H1 (cell line): ENCODE data around the gene TLR8. TPM values are rescaled to one million over a fixed set of nuclear protein-coding genes. Genes with fewer than 3 reads are reported as not detected.

Source experiments
- CTCF ChIA-PET: fragments of 300-600 bp; sonication (Branson Sonifier 250); formaldehyde crosslinking; loops from one replicate; lab custom pipeline; 2021; ENCODE audit not compliant: partially characterized antibody; lab: Charles Lee
- POLR2A ChIA-PET: fragments of 300-600 bp; sonication (Branson Sonifier 250); formaldehyde crosslinking; loops from one replicate; lab custom pipeline; 2021; ENCODE audit warnings: inconsistent platforms; ENCODE audit not compliant: partially characterized antibody; lab: Charles Lee
- DNase-seq, 2 experiments: peaks; one replicate each; pipeline versions ENCODE4 v3.0.0 to v3.0.0-alpha.2; 2010 to 2022; ENCODE audit warnings: low spot score in 2 of 2, low read depth in 1 of 2, mixed read lengths in 1 of 2
- FAIRE-seq: peaks from 2 replicates; lab custom pipeline; 2011; peaks lifted over from hg19 to GRCh38; lab: Jason Lieb, UNC
- H2AFZ ChIP-seq: 2 replicates; pipeline ENCODE4 v1.8.1; 2012; ENCODE audit warnings: low read length, inconsistent platforms
- H2AK5ac ChIP-seq: 2 replicates; pipeline ENCODE4 v1.6.1; 2013; ENCODE audit warnings: low read depth, low read length
- H2BK120ac ChIP-seq: replicated peaks from 2 replicates; pipeline ENCODE3; 2013; ENCODE audit warnings: low read depth, low read length, inconsistent platforms
- H2BK12ac ChIP-seq: 2 replicates; pipeline ENCODE4 v1.6.1; 2013; ENCODE audit warnings: low read depth, low read length
- H2BK15ac ChIP-seq: 2 replicates; pipeline ENCODE4 v1.6.1; 2013; ENCODE audit warnings: low read length
- H2BK20ac ChIP-seq: 2 replicates; pipeline ENCODE4 v1.6.1; 2013; ENCODE audit warnings: low read length
- H2BK5ac ChIP-seq: 2 replicates; pipeline ENCODE4 v1.6.1; 2013; ENCODE audit warnings: low read depth, low read length
- H3K14ac ChIP-seq: 2 replicates; pipeline ENCODE4 v1.6.1; 2013; ENCODE audit warnings: inconsistent platforms; ENCODE audit not compliant: insufficient read length
- H3K18ac ChIP-seq: 2 replicates; pipeline ENCODE4 v1.6.1; 2013; ENCODE audit warnings: low read length; ENCODE audit errors: extremely low read depth
- H3K23ac ChIP-seq: 2 replicates; pipeline ENCODE4 v1.6.1; 2013; ENCODE audit warnings: inconsistent platforms; ENCODE audit not compliant: insufficient read length
- H3K23me2 ChIP-seq: 2 replicates; pipeline ENCODE4 v1.6.1; 2013; ENCODE audit warnings: low read depth, low read length
- H3K27ac ChIP-seq: 2 replicates; pipeline ENCODE4 v1.6.1; 2011; ENCODE audit warnings: low read depth, low read length, inconsistent platforms
- H3K27me3 ChIP-seq, 4 experiments: replicated peaks in 1 of 4; 1 replicate in 1 of 4; 2 replicates in 3 of 4; pipeline versions ENCODE4 v1.6.1 to v1.8.1; 2011 to 2013; ENCODE audit warnings: low read length in 3 of 4, mild to moderate bottlenecking in 3 of 4, inconsistent platforms in 2 of 4, mixed read lengths in 2 of 4, moderate library complexity in 1 of 4; ENCODE audit not compliant: control insufficient read depth in 3 of 4, insufficient read depth in 3 of 4; ENCODE audit errors: extremely low read depth in 1 of 4
- H3K36me3 ChIP-seq, 4 experiments: 2 replicates each; pipeline versions ENCODE4 v1.6.1 to v1.8.1; 2011 to 2013; ENCODE audit warnings: mild to moderate bottlenecking in 4 of 4, low read length in 3 of 4, moderate library complexity in 2 of 4, control low read depth in 1 of 4, inconsistent platforms in 1 of 4; ENCODE audit not compliant: insufficient read depth in 4 of 4, control insufficient read depth in 2 of 4
- H3K4ac ChIP-seq: replicated peaks from 2 replicates; pipeline ENCODE3; 2013; ENCODE audit warnings: low read length, low read depth, mixed read lengths, inconsistent platforms; ENCODE audit not compliant: insufficient read length
- H3K4me1 ChIP-seq, 4 experiments: replicated peaks in 1 of 4; 1 replicate in 1 of 4; 2 replicates in 3 of 4; pipeline versions ENCODE4 v1.6.1 to v1.8.1; 2011 to 2013; ENCODE audit warnings: low read length in 3 of 4, inconsistent platforms in 2 of 4, mixed read lengths in 1 of 4; ENCODE audit not compliant: insufficient read depth in 4 of 4, control insufficient read depth in 3 of 4
- H3K4me2 ChIP-seq, 2 experiments: 2 replicates each; pipeline versions ENCODE4 v1.6.1 to v1.8.1; 2011 to 2013; ENCODE audit warnings: low read depth in 2 of 2, low read length in 2 of 2, control low read depth in 1 of 2, inconsistent platforms in 1 of 2, mild to moderate bottlenecking in 1 of 2; ENCODE audit not compliant: insufficient read depth in 1 of 2
- H3K4me3 ChIP-seq, 4 experiments: fragments of 200-600, 300-600 bp in 1 of 4; sonication (generic), shearing (Covaris generic), sonication (Bioruptor Twin) in 1 of 4; 2 replicates each; pipeline versions ENCODE4 v1.5.1 to v1.8.1; 2011 to 2016; ENCODE audit warnings: low read length in 4 of 4, low read depth in 3 of 4, control low read depth in 2 of 4, inconsistent platforms in 2 of 4, mild to moderate bottlenecking in 2 of 4, mixed read lengths in 1 of 4, moderate library complexity in 1 of 4; ENCODE audit not compliant: insufficient read depth in 2 of 4; ENCODE audit errors: extremely low read depth in 1 of 4
- H3K56ac ChIP-seq: replicated peaks from 2 replicates; pipeline ENCODE3; 2013; ENCODE audit warnings: low read depth, mild to moderate bottlenecking, mixed read lengths, low read length, inconsistent platforms; ENCODE audit not compliant: insufficient read length
- H3K79me1 ChIP-seq: 2 replicates; pipeline ENCODE4 v1.6.1; 2013; ENCODE audit warnings: low read depth, low read length, control low read depth
- H3K79me2 ChIP-seq, 2 experiments: 2 replicates each; pipeline versions ENCODE4 v1.6.1 to v1.8.1; 2012 to 2013; ENCODE audit warnings: low read length in 2 of 2, mild to moderate bottlenecking in 2 of 2, inconsistent platforms in 1 of 2; ENCODE audit not compliant: insufficient read depth in 2 of 2, control insufficient read depth in 1 of 2
- H3K9ac ChIP-seq, 4 experiments: replicated peaks in 1 of 4; 1 replicate in 1 of 4; 2 replicates in 3 of 4; pipeline versions ENCODE4 v1.6.1 to v1.8.1; 2011 to 2013; ENCODE audit warnings: low read depth in 3 of 4, low read length in 3 of 4, control low read depth in 2 of 4, mild to moderate bottlenecking in 2 of 4, moderate library complexity in 2 of 4, inconsistent platforms in 1 of 4; ENCODE audit errors: extremely low read depth in 1 of 4
- H3K9me3 ChIP-seq, 2 experiments: 2 replicates each; pipeline versions ENCODE4 v1.6.1 to v1.8.1; 2012 to 2013; ENCODE audit warnings: mild to moderate bottlenecking in 2 of 2, moderate library complexity in 2 of 2, control low read depth in 1 of 2, inconsistent platforms in 1 of 2, low read depth in 1 of 2, low read length in 1 of 2, mixed read lengths in 1 of 2; ENCODE audit not compliant: insufficient read depth in 2 of 2
- H4K20me1 ChIP-seq, 2 experiments: replicated peaks in 1 of 2; 2 replicates each; pipeline versions ENCODE3 to v1.8.1; 2011 to 2013; ENCODE audit warnings: inconsistent platforms in 2 of 2, low read length in 2 of 2, mild to moderate bottlenecking in 1 of 2; ENCODE audit not compliant: insufficient read depth in 2 of 2, control insufficient read depth in 1 of 2
- H4K5ac ChIP-seq: 2 replicates; pipeline ENCODE4 v1.6.1; 2013; ENCODE audit warnings: low read length, low read depth, mixed read lengths, inconsistent platforms; ENCODE audit not compliant: insufficient read length
- H4K8ac ChIP-seq: 2 replicates; pipeline ENCODE4 v1.8.0; 2013; ENCODE audit warnings: mild to moderate bottlenecking, moderate library complexity, low read length, inconsistent platforms; ENCODE audit not compliant: insufficient read depth; ENCODE audit errors: extremely low read depth
- H4K91ac ChIP-seq: replicated peaks from 2 replicates; pipeline ENCODE3; 2013; ENCODE audit warnings: low read length, mixed read lengths, inconsistent platforms; ENCODE audit not compliant: insufficient read length
- CBX5 ChIP-seq: fragments of 300-800, 300-1000 bp; sonication (generic); IDR thresholded peaks from 2 replicates; pipeline ENCODE4 v1.7.1; 2016; ENCODE audit warnings: antibody characterized with exemption, low read length, low read depth
- CREB1 ChIP-seq: IDR thresholded peaks from 2 replicates; pipeline ENCODE4 v1.6.1; 2012; ENCODE audit warnings: inconsistent platforms
- HDAC2 ChIP-seq, 2 experiments: fragments of 300-600 bp in 1 of 2; sonication (generic) in 1 of 2; IDR thresholded peaks; 2 replicates each; pipeline ENCODE4 v1.6.1; 2011 to 2012; ENCODE audit warnings: low read depth in 2 of 2, low read length in 2 of 2, mild to moderate bottlenecking in 2 of 2, moderate library complexity in 2 of 2, borderline replicate concordance in 1 of 2, inconsistent platforms in 1 of 2
- JUN ChIP-seq: IDR thresholded peaks from 2 replicates; pipeline ENCODE4 v1.6.1; 2011; ENCODE audit warnings: low read depth, mild to moderate bottlenecking, improper control_type of control experiment, low read length
- TAF7 ChIP-seq: optimal IDR thresholded peaks from 2 replicates; pipeline ENCODE3; 2011; ENCODE audit warnings: low read depth, mild to moderate bottlenecking, inconsistent platforms, low read length, moderate library complexity, borderline replicate concordance
- TEAD4 ChIP-seq: IDR thresholded peaks from 2 replicates; pipeline ENCODE4 v1.6.1; 2012; ENCODE audit warnings: low read depth, low read length, inconsistent platforms, mixed read lengths
- ZNF274 ChIP-seq: IDR thresholded peaks from 2 replicates; pipeline ENCODE4 v1.7.0; 2012; ENCODE audit warnings: low read length, borderline replicate concordance; ENCODE audit errors: extremely low read depth
- polyA plus RNA-seq, 7 experiments: library from polyadenylated mRNA; depleted of rRNA in 3 of 7; stranded (reverse) in 5 of 7; unstranded in 2 of 7; fragments of >200 nt in 5 of 7; fragments of 200-250 nt in 2 of 7; gene quantifications; 1 replicate in 5 of 7; 2 replicates in 1 of 7; 4 replicates in 1 of 7; pipeline versions ENCODE4 v1.2.1 to v1.2.3, GENCODE V29; 2011 to 2013; ENCODE audit warnings: missing spikeins in 2 of 7, mixed read lengths in 2 of 7
- total RNA-seq: library from RNA; stranded (reverse); fragmentation: NEBNext Ultra II Directional; extraction: Animal tissue kit (Norgen Biotek cat#: 25700); gene quantifications from 2 replicates; pipeline ENCODE4 v1.2.1, GENCODE V29; 2021

The TLR8 gene
- total and polyA plus RNA-seq, 2 of the 8 experiments (the other 6 are each of a cell fraction or from before 2014, with no cell fraction given): not detected

DNA sequence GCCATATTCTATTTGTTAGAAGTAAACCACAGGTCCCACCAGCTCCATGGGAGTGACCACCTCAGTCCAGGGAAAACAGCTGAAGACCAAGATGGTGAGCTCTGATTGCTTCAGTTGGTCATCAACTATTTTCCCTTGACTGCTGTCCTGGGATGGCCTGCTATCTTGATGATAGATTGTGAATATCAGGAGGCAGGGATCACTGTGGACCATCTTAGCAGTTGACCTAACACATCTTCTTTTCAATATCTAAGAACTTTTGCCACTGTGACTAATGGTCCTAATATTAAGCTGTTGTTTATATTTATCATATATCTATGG is 16.1 kb downstream of the TLR8 start:
- TF ChIP-seq TAF7: no peak
- TF ChIP-seq CBX5: no peak
- TF ChIP-seq CREB1: no peak
- TF ChIP-seq JUN: no peak
- no peak for TF ChIP-seq ZNF274
- no peak for TF ChIP-seq HDAC2 (IDR thresholded peaks at IDR 0.05; ENCODE audit: borderline replicate concordance in 1 of 2, low read depth in 2 of 2, low read length in 2 of 2)
- no peak for TF ChIP-seq TEAD4
- TF ChIP-seq, all 59 proteins: peak for 0
- Histone ChIP-seq H4K91ac (no peak overlapping the region), H3K23me2 (no peaks in the 10 kb centered on the region), H3K27me3 (no peaks in the 10 kb centered on the region), H4K8ac (no peak overlapping the region), H3K4me2 (no peak overlapping the region), H2BK120ac (no peak overlapping the region), H3K4ac (no peak overlapping the region), H2BK20ac (no peak overlapping the region), H3K4me3 (no peak overlapping the region), H3K36me3 (no peaks in the 10 kb centered on the region), H2AK5ac (no peak overlapping the region), H4K20me1 (no peaks in the 10 kb centered on the region), H3K79me1 (no peaks in the 10 kb centered on the region), H3K56ac (no peak overlapping the region), H3K4me1 (no peaks in the 10 kb centered on the region), H3K9ac (no peak overlapping the region), H3K27ac (no peak overlapping the region), H2BK5ac (no peak overlapping the region), H3K14ac (no peak overlapping the region), H3K9me3 (no peaks in the 10 kb centered on the region), H3K79me2 (no peaks in the 10 kb centered on the region), H3K23ac (no peak overlapping the region), H2BK15ac (no peak overlapping the region), H4K5ac (no peak overlapping the region), H2AFZ (no peak overlapping the region), H2BK12ac (no peak overlapping the region), H3K18ac (no peak overlapping the region)
- CTCF ChIA-PET: no interaction called here
- no peak for DNase-seq
- no peak for FAIRE-seq
- POLR2A ChIA-PET: no interaction called here
